A549 (cell line): ENCODE measurements around the gene C3orf70.

Experiments
- CTCF ChIP-seq: fragments of >200 bp; sonication (Bioruptor Twin); formaldehyde crosslinking; IDR thresholded peaks from 3 replicates; pipeline ENCODE4 v1.5.1; 2016
- PHF8 ChIP-seq: fragments of 200-600 bp; sonication (generic); IDR thresholded peaks from 2 replicates; pipeline ENCODE4 v1.6.1; 2016; ENCODE audit warnings: low read depth, mild to moderate bottlenecking, antibody characterized with exemption, moderate library complexity, borderline replicate concordance
- POLR2A ChIP-seq: IDR thresholded peaks from 2 replicates; pipeline ENCODE4 v1.6.1; 2012; ENCODE audit warnings: mild to moderate bottlenecking, low read length

DNA sequence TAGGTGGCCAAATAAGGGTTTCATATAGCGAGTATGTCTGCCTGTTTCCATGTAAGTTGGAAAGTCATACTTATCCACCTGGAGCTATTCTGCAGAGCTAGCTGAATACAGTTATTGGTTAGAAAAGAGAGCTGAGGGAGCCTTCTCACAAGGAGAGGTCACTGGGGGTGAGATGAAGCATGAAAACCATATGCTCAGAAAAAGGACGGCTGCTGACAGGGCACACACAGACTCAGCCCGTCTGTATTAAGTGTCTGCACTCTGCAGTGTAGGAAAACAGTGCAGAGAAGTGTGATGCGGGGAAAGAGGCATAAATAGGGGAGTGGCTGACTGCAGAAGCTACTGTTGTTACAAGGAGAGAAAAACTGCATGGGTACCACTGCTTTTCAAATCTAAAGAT is 58.2 kb downstream of the C3orf70 start:
- no peak for TF ChIP-seq POLR2A
- no peak for TF ChIP-seq CTCF
- TF ChIP-seq PHF8 = no peak
